Stomach smooth muscle (tissue), 2 donors: ENCODE data around the gene USP36.
"Not testable (repeated sequence)": the region's sequence is repeated elsewhere in the genome, so short reads cannot be mapped to it uniquely, and the experiment has no call there.

Experiments used
- H3K27ac ChIP-seq: one replicate; pipeline ENCODE4 v1.7.0; 2013; ENCODE audit warnings: mild to moderate bottlenecking, low read length, inconsistent platforms
- H3K27me3 ChIP-seq, 2 donors: one replicate each; pipeline ENCODE4 v1.7.0; 2013; ENCODE audit warnings: low read length in 2 of 2; ENCODE audit not compliant: insufficient read depth in 2 of 2, control insufficient read depth in 1 of 2
- H3K36me3 ChIP-seq, 2 donors: one replicate each; pipeline ENCODE4 v1.7.0; 2013; ENCODE audit warnings: low read length in 2 of 2; ENCODE audit not compliant: control insufficient read depth in 2 of 2, insufficient read depth in 2 of 2
- H3K4me1 ChIP-seq: one replicate; pipeline ENCODE4 v1.7.0; 2013; ENCODE audit warnings: low read length; ENCODE audit not compliant: control insufficient read depth, insufficient read depth
- H3K4me3 ChIP-seq, 2 donors: one replicate each; pipeline ENCODE4 v1.7.0; 2013; ENCODE audit warnings: low read length in 2 of 2
- H3K9ac ChIP-seq, 2 donors: one replicate each; pipeline ENCODE4 v1.7.0; 2013; ENCODE audit warnings: low read length in 2 of 2, mild to moderate bottlenecking in 1 of 2
- H3K9me3 ChIP-seq, 2 donors: one replicate each; pipeline ENCODE4 v1.7.0; 2013; ENCODE audit warnings: low read length in 2 of 2; ENCODE audit not compliant: control insufficient read depth in 2 of 2
- donor health status: healthy.
- donor health status: Pancreatic carcinoma.

USP36 gene

DNA sequence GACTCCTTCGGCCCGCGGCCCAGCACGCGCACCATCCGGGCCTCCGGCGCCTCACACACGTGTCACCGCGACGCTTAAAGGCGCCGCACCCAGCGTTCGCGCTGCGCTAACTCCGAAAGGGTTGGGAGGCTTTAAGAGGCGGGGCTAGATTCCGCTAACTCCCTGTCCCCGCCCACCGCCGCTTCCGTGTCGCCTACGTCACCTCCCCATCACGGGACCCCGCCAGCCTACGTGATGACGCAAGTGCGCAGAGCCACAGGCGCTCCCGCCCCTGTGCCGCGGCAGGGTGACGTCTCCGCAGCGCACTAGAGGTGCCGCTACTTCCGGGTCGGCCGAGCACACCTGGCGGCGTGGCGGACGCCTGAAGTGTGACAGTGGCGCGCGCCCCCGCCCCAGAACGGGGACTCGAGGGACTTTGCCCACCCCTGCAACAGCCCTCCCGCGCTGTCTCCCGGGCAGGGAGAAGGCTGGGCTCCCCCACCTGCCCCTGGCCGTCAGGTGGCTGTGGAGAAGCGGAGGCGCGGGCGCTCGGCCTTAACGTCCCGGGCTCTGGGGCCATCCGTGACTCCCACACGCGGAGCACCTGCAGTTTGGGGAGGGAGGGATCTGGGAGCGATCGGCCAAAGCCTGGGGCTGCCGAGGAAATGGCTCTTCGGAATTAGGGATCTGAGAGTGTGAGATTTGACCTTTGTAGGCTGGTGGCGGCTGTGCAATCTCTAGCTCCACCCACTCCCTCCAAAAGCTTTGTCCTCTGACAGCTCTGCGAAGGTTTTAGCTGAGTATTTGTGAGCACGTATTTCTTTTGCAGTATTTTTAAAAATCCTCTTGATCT lies at the start of gene USP36:
Gene USP36 (minus strand): TSS at position 35 of the 832 bp plus-strand sequence. CDS start 4,451 bp downstream, outside the sequence.
- peak within 1 kb of the TSS; percentile 87 to 96 for H3K4me3 ChIP-seq
- H3K27ac ChIP-seq = peak within 1 kb of the TSS; percentile 96
- peak within 1 kb of the TSS; percentile 90 for H3K9ac ChIP-seq
- peaks cover 10 to 15% of the 10 kb centered on the region in 2 donors for H3K36me3 ChIP-seq
- no peaks in the 10 kb centered on the region for H3K27me3 ChIP-seq
- H3K9me3 ChIP-seq = no peaks in the 10 kb centered on the region
- peaks cover 33% of the 10 kb centered on the region for H3K4me1 ChIP-seq

DNA sequence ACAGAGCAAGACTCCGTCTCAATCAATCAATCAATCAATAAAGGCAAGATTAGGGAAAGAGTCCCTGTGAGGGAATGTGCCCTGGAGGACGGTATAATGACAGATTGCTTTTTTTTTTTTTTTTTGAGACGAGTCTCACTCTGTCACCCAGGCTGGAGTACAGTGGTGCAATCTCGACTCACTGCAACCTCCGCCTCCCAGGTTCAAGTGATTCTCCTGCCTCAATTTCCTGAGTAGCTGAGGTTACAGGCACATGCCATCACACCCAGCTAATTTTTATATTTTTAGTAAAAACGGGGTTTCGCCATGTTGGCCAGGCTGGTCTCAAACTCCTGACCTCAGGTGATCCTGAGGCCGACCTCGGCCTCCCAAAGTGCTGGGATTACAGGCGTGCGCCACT lies 49.5 kb upstream of the USP36 start:
- H3K9me3 ChIP-seq, H3K9ac ChIP-seq, H3K27ac ChIP-seq, H3K36me3 ChIP-seq, H3K27me3 ChIP-seq, H3K4me3 ChIP-seq: not testable (repeated sequence)
- peaks cover 60% of the 10 kb centered on the region for H3K4me1 ChIP-seq

DNA sequence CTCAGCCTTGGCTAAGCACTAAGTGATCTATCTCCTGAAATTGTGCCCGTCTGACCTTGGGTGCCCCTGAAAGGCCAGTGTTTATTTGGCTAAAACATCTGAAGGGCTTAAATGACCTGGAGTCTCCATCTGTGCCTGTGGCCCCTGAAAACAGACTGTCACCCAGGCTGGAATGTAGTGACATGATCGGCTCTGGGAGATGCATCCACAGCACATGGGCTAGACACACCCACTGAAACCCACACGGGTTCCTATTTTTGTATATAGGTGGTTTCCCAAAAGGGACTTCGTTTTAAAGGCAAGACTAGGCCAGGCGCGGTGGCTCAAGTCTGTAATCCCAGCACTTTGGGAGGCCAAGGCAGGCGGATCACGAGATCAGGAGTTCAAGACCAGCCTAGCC lies 48.9 kb upstream of the USP36 start:
- Histone ChIP-seq H3K27me3 (no peaks in the 10 kb centered on the region), H3K9ac (no peak overlapping the region), H3K36me3 (peaks cover 0 to 7% of the 10 kb centered on the region in 2 donors), H3K4me3 (no peak overlapping the region), H3K9me3 (no peaks in the 10 kb centered on the region), H3K27ac (no peak overlapping the region), H3K4me1 (peaks cover 60% of the 10 kb centered on the region)

DNA sequence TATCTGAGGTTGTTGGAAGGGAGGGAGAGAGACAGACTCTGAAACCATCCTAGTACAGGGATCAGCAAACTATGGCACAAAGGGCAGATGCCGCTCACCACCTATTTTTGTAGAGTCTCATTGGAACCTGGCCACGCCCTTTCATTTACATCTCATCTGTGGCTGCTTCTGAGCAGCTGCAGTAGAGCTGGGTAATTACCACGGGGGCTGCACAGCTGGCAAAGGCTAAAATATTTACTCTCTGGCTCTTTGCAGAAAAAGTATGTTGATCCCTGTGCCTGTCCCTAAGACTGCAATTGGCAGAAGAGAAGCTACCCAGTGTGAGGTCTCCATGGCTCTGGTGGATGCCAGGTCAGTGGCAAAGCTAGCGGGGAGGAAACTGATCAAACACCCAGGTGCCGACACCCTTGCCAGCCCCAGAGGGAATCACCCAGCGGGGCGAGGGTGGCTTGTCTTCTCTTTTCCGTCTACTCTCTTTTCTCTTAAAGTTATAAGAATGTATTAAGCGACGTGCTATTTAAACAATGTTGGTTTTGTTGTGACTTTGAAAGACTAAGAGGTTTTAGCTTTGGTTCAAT lies 48.4 kb upstream of the USP36 start:
- H3K9ac ChIP-seq = no peak overlapping the region
- no peak overlapping the region for H3K27ac ChIP-seq
- no peak overlapping the region for H3K4me3 ChIP-seq
- peaks cover 60% of the 10 kb centered on the region for H3K4me1 ChIP-seq
- peaks cover 0 to 7% of the 10 kb centered on the region in 2 donors for H3K36me3 ChIP-seq
- H3K27me3 ChIP-seq = no peaks in the 10 kb centered on the region
- H3K9me3 ChIP-seq = no peaks in the 10 kb centered on the region

DNA sequence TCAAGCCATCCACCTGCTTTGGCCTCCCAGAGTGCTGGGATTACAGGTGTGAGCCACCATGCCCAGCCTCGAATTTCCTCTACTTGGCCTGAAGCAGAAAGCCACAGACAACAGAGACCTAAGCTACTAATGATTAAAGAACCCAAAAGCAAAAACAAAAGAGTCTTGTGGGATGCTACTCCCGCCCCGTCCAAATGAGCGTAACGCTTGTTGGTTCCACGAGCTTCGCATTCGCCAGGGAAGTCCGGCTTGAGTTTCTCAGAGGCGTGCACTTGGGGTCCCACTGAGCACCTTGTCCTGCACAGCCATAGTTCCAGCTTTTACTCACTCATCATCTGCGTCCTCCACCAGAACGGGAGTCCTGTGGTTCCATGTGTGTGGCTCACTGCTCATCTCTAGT lies 46.3 kb upstream of the USP36 start:
- Histone ChIP-seq H3K9ac (no peak overlapping the region), H3K4me1 (peaks cover 58% of the 10 kb centered on the region), H3K27me3 (no peaks in the 10 kb centered on the region), H3K36me3 (no peaks in the 10 kb centered on the region), H3K4me3 (no peak overlapping the region), H3K9me3 (no peaks in the 10 kb centered on the region), H3K27ac (no peak overlapping the region)

DNA sequence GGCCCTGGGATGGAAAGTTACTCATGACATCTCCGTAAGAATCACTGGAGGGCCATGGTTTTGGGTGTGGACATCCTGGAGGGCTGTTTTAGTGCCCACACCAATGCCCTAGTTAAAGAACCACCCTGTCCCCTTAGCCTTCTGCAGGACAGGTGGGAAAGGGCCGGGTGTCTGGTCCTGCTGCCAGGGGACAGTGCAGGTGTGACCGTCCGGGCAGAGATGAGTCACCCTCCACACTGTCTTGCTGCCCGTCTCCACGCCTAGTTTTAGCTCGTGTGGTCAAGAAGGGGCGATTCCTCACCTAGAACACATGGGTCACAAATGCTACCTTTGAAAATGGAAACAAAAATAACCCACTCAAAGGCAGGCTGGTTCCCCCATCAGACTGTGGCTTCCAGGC lies 45.3 kb upstream of the USP36 start:
- no peaks in the 10 kb centered on the region for H3K27me3 ChIP-seq
- H3K9me3 ChIP-seq = no peaks in the 10 kb centered on the region
- H3K27ac ChIP-seq = no peak overlapping the region
- no peak overlapping the region for H3K9ac ChIP-seq
- no peaks in the 10 kb centered on the region for H3K36me3 ChIP-seq
- H3K4me1 ChIP-seq = peaks cover 55% of the 10 kb centered on the region
- H3K4me3 ChIP-seq = no peak overlapping the region

DNA sequence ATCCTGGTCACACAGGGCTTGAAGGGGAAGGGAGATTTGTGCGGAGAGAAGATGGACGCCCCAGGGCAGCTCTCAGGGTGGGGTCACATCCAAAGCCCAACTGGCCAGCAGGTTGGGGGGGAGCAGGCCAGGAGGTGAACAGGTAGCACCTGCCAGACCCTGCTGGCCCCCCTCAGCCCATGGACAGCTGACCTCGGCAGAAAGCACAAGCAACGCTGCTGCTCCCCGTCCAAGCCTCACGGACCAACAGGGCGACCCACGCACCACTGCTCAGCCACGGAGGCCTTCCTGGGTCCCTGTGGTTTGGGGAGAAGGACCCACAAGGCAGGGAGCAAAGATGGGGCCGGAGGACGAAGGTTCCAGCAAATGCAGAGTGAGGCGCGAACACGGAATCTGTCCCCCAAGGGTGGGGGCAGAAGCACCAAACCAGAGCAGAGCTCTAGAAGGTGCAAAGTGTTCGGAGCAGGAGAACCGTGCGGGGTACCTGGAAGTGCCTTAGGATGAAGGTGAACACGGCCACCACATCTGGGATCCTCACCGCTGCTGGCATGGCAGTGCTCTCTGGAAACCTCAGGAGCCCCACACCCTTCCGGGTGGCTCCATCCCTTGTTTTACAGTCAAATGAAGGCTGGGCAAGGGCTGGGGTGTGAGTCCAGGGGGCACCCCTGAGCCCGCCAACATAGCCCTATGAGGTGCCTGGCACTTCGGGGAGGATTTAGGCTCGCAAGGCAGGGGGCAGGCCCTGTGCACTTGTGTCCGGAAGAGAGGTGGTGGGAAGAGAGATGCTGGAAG lies 44.5 kb upstream of the USP36 start:
- peak overlapping the region; percentile 76 for H3K27ac ChIP-seq
- H3K4me1 ChIP-seq = peaks cover 64% of the 10 kb centered on the region
- no peak overlapping the region for H3K9ac ChIP-seq
- no peaks in the 10 kb centered on the region for H3K9me3 ChIP-seq
- no peaks in the 10 kb centered on the region for H3K27me3 ChIP-seq
- no peak overlapping the region for H3K4me3 ChIP-seq
- no peaks in the 10 kb centered on the region for H3K36me3 ChIP-seq

DNA sequence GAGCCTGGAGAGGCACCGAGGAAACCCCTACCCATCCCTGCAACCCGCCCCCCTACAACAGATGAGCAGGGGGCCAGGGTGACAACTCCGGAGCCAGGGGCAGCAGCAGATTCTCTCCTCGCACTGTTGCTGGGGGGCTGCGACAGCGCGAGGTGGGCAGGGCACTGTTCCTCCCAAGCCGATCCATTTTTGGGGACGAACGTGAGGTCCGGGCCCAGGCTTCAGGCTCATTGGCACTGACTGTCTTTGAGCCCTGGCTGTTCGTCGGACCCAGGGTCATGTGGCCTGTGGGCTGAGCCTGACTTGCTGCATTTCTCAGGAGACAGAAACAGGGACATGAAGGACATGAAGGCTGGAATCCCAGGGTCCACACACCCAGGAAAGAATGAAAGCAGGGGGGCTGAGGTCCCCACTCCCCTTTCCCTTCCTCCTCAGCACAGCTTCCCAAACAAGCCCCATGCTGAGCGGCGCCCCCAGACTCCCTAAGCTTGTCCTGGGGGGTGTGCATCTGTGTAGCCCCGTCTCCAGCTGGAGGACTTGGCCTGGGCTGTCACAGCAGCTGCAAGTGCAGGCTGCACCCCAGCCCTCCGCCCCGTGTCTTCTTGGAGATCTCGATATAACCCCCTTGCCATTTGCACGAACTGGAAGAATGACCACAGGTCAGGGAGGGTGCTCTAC lies 43.7 kb upstream of the USP36 start:
- Histone ChIP-seq H3K9me3 (no peaks in the 10 kb centered on the region), H3K36me3 (no peaks in the 10 kb centered on the region), H3K4me1 (peaks cover 66% of the 10 kb centered on the region), H3K9ac (peak overlapping the region; percentile 21 to 42), H3K27me3 (no peaks in the 10 kb centered on the region), H3K4me3 (peak overlapping the region; percentile 53 to 66), H3K27ac (peak overlapping the region; percentile 76)

DNA sequence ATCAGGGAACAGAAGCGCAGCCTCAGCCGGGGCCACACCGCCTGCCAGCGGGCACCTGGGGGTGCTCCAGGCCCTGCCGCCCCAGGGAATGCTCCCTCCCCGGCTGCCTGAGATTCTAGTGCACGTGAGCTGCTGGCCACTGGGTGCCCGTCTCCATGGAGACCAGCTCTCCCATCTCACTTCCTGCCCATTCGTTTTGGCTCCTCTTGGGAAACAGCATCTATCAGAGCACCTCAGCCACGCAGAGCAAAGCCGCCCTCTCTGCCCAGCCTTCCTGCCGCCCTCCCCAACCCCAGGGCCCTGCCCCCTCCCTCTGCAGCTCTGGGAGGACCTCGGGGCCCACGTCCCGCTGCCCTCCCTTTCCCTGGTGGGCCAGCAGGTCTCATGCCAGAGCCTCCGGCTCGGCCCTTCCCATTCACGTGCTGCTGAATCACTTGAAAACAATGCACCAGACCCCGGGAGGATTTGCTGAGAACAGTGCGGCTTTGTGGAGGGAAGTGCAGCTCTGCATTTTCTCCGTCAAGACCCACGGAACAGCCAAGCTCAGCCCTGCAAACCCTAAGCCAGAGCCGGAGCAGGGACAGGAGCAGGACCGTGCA lies 43.0 kb upstream of the USP36 start:
- no peaks in the 10 kb centered on the region for H3K9me3 ChIP-seq
- peaks cover 70% of the 10 kb centered on the region for H3K4me1 ChIP-seq
- peak overlapping the region in 1 of 2 donors; percentile 42 for H3K9ac ChIP-seq
- H3K4me3 ChIP-seq = peak overlapping the region; percentile 53 to 66
- H3K27me3 ChIP-seq = no peaks in the 10 kb centered on the region
- peak overlapping the region; percentile 76 for H3K27ac ChIP-seq
- H3K36me3 ChIP-seq = no peaks in the 10 kb centered on the region

DNA sequence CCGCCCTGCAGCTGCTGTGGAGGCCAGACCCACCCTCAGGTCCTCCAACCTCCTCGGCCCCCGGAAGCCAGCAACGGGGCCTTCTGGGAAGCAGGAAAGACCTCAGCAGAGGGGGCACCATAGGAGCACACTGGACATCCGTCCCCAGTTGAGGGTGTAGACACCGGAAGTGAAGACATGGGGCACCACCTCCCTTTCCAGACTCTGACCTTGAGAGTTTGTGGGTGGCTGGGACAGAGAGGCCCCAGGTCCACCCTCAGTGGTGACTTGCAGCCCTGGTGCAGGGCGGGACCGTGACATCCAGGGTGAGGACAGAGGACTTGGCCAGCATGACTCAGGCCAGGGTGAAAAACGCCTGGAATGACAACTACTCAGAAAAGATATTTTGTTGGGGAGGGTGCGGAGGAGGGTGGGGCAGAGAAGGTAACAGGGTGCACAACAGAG lies 42.5 kb upstream of the USP36 start:
- Histone ChIP-seq H3K27ac (peak overlapping the region; percentile 76), H3K36me3 (peaks cover 0 to 2% of the 10 kb centered on the region in 2 donors), H3K4me3 (peak overlapping the region in 1 of 2 donors; percentile 66), H3K9ac (peak overlapping the region in 1 of 2 donors; percentile 42), H3K4me1 (peaks cover 70% of the 10 kb centered on the region), H3K27me3 (no peaks in the 10 kb centered on the region), H3K9me3 (no peaks in the 10 kb centered on the region)
